GM12878 (cell line): ENCODE results near the gene TOR1B. TPM values are rescaled to one million over a fixed set of nuclear protein-coding genes. Genes with fewer than 3 reads are reported as not detected.

Experiments
- ATAC-seq: fragments of 200-7000 bp; cut with Tn5 transposase; 3 replicates; pipeline ENCODE4 v1.9.1; 2020; ENCODE audit warnings: mild to moderate bottlenecking, moderate library complexity
- BruUV-seq: library from RNA; stranded (reverse); fragments of 400-500 nt; replicated peaks from 2 replicates; lab custom pipeline; 2021; lab: Mats Ljungman, UMichigan
- CTCF ChIA-PET: fragments of 300-600 bp; sonication (Branson Sonifier 250); formaldehyde crosslinking; extraction: SDS; loops from one replicate; lab custom pipeline; 2021; ENCODE audit warnings: inconsistent platforms; lab: Yijun Ruan, JAX
- POLR2A ChIA-PET: fragments of 350-600 bp; formaldehyde crosslinking; extraction: SDS; loops from one replicate; lab custom pipeline; 2021; ENCODE audit warnings: inconsistent platforms; lab: Charles Lee
- RAD21 ChIA-PET: fragments of 300-600 bp; sonication (Branson Sonifier 250); formaldehyde crosslinking; loops from one replicate; lab custom pipeline; 2023; ENCODE audit warnings: antibody characterized with exemption; ENCODE audit not compliant: unreplicated experiment; lab: Charles Lee
- SMC1A ChIA-PET: fragments of 300-600 bp; sonication (Branson Sonifier 250); formaldehyde crosslinking; loops from one replicate; lab custom pipeline; 2023; ENCODE audit not compliant: unreplicated experiment, uncharacterized antibody; lab: Charles Lee
- DNase-seq: peaks from one replicate; pipeline ENCODE4 v3.0.0-alpha.2; 2011; ENCODE audit warnings: low read depth, low spot score
- FAIRE-seq: peaks from 3 replicates; lab custom pipeline; 2011; peaks lifted over from hg19 to GRCh38; lab: Jason Lieb, UNC
- H2AFZ ChIP-seq: 2 replicates; pipeline ENCODE4 v1.6.0; 2011; ENCODE audit warnings: low read depth, low read length, control low read depth; ENCODE audit not compliant: control insufficient read depth
- H3K27ac ChIP-seq: 2 replicates; pipeline ENCODE4 v1.5.1; 2011; ENCODE audit warnings: control low read depth; ENCODE audit not compliant: control insufficient read depth, insufficient read depth
- H3K27me3 ChIP-seq, 2 experiments: replicated peaks in 1 of 2; 2 replicates each; pipeline versions ENCODE4 v1.6.0 to v1.6.1; 2011; ENCODE audit warnings: low read length in 1 of 2; ENCODE audit not compliant: control insufficient read depth in 2 of 2, insufficient read depth in 2 of 2
- H3K36me3 ChIP-seq, 2 experiments: 2 replicates each; pipeline ENCODE4 v1.5.1; 2011; ENCODE audit warnings: low read length in 1 of 2; ENCODE audit not compliant: control insufficient read depth in 2 of 2, insufficient read depth in 2 of 2
- H3K4me1 ChIP-seq: 2 replicates; pipeline ENCODE4 v1.6.1; 2011; ENCODE audit warnings: mild to moderate bottlenecking, low read length, moderate library complexity, mixed read lengths; ENCODE audit not compliant: control insufficient read depth, insufficient read depth
- H3K4me2 ChIP-seq: 2 replicates; pipeline ENCODE4 v1.6.0; 2011; ENCODE audit warnings: control low read depth; ENCODE audit not compliant: control insufficient read depth, insufficient read depth
- H3K4me3 ChIP-seq: fragments of 200-600 bp; sonication (generic); 2 replicates; pipeline ENCODE4 v1.5.1; 2016
- H3K79me2 ChIP-seq: 2 replicates; pipeline ENCODE4 v1.6.0; 2011; ENCODE audit warnings: low read length; ENCODE audit not compliant: control insufficient read depth, insufficient read depth
- H3K9ac ChIP-seq: 2 replicates; pipeline ENCODE4 v1.8.0; 2011; ENCODE audit warnings: low read length, control low read depth, mixed read lengths; ENCODE audit not compliant: control insufficient read depth, insufficient read depth
- H3K9me3 ChIP-seq: replicated peaks from 3 replicates; pipeline ENCODE4 v1.5.1; 2011; ENCODE audit warnings: mild to moderate bottlenecking, low read length; ENCODE audit not compliant: control insufficient read depth, insufficient read depth
- H4K20me1 ChIP-seq: 2 replicates; pipeline ENCODE4 v1.6.0; 2011; ENCODE audit not compliant: control insufficient read depth, insufficient read depth
- ATF7 ChIP-seq: fragments of 450-650 bp; IDR thresholded peaks from 2 replicates; pipeline ENCODE4 v1.6.1; 2016; ENCODE audit warnings: low read depth, mild to moderate bottlenecking
- CHD2 ChIP-seq: IDR thresholded peaks from 2 replicates; pipeline ENCODE4 v1.6.1; 2011; ENCODE audit warnings: low read depth, low read length, improper control_type of control experiment, borderline replicate concordance
- CTCF ChIP-seq, 3 experiments: IDR thresholded peaks in 2 of 3; conservative IDR thresholded peaks in 1 of 3; 2 replicates each; pipeline ENCODE4 v1.5.1; 2011; ENCODE audit warnings: low read depth in 3 of 3, low read length in 3 of 3, mild to moderate bottlenecking in 3 of 3, control low read depth in 2 of 3, moderate library complexity in 2 of 3, inconsistent platforms in 1 of 3, mixed read lengths in 1 of 3; ENCODE audit not compliant: control insufficient read depth in 2 of 3, insufficient read depth in 1 of 3; ENCODE audit errors: extremely low read depth in 1 of 3
- E2F4 ChIP-seq: IDR thresholded peaks from 2 replicates; pipeline ENCODE4 v1.6.1; 2012; ENCODE audit warnings: low read depth, low read length, improper control_type of control experiment
- GABPA ChIP-seq: IDR thresholded peaks from 2 replicates; pipeline ENCODE4 v1.6.1; 2014; ENCODE audit warnings: antibody characterized with exemption, low read depth, mild to moderate bottlenecking, inconsistent platforms
- HDAC2 ChIP-seq: fragments of 200-600 bp; sonication (generic); IDR thresholded peaks from 2 replicates; pipeline ENCODE4 v1.6.1; 2017
- HDAC6 ChIP-seq: fragments of 200-600 bp; sonication (generic); IDR thresholded peaks from one replicate; pipeline ENCODE4 v1.8.0; 2017; ENCODE audit warnings: antibody characterized with exemption; ENCODE audit not compliant: unreplicated experiment
- KLF5 ChIP-seq: fragments of 450-650 bp; IDR thresholded peaks from 2 replicates; pipeline ENCODE4 v1.6.1; 2014; ENCODE audit warnings: mild to moderate bottlenecking; ENCODE audit not compliant: partially characterized antibody
- NFIC ChIP-seq: IDR thresholded peaks from 2 replicates; pipeline ENCODE4 v1.6.1; 2012; ENCODE audit warnings: low read depth, mild to moderate bottlenecking, inconsistent platforms, low read length, moderate library complexity
- NFYB ChIP-seq: IDR thresholded peaks from 2 replicates; pipeline ENCODE4 v1.6.1; 2011; ENCODE audit warnings: low read depth, mild to moderate bottlenecking, low read length, improper control_type of control experiment, moderate library complexity; ENCODE audit not compliant: insufficient read depth
- TBL1XR1 ChIP-seq: IDR thresholded peaks from 2 replicates; pipeline ENCODE4 v1.6.1; 2012; ENCODE audit warnings: low read depth, low read length, improper control_type of control experiment
- TCF3 ChIP-seq: IDR thresholded peaks from 2 replicates; pipeline ENCODE4 v1.6.1; 2012; ENCODE audit warnings: low read depth, mild to moderate bottlenecking, low read length, borderline replicate concordance; ENCODE audit not compliant: insufficient read depth
- TCF7 ChIP-seq: IDR thresholded peaks from 2 replicates; pipeline ENCODE4 v1.6.1; 2014; ENCODE audit warnings: antibody characterized with exemption, borderline replicate concordance
- ZBTB4 ChIP-seq: fragments of 450-650 bp; formaldehyde crosslinking; IDR thresholded peaks from 2 replicates; pipeline ENCODE4 v1.4.0; 2022; ENCODE audit warnings: mild to moderate bottlenecking, moderate library complexity
- ZNF217 ChIP-seq: fragments of 450-650 bp; IDR thresholded peaks from 2 replicates; pipeline ENCODE4 v1.6.1; 2017; ENCODE audit warnings: antibody characterized with exemption, mild to moderate bottlenecking
- WGBS: methylation state at CpG from one replicate; pipeline ENCODE4 v1.1.6; 2016; ENCODE audit warnings: low lambda C conversion rate; ENCODE audit not compliant: insufficient replicate concordance, insufficient coverage; ENCODE audit errors: missing lambda C conversion rate; 5-methylcytosine and 5-hydroxymethylcytosine counted together
- in situ Hi-C: fragments of 300-500 bp; cut with MboI; formaldehyde crosslinking; loops from 9 replicates; pipeline ENCODE4 v1.14.3; 2018; ENCODE audit warnings: mixed read lengths
- intact Hi-C: fragments of 100-400 bp; cut with micrococcal nuclease; formaldehyde crosslinking; loops from one replicate; pipeline ENCODE4 v1.14.2; 2022; ENCODE audit not compliant: unreplicated experiment
- polyA plus RNA-seq, 11 experiments: library from polyadenylated mRNA; depleted of rRNA in 4 of 11; unstranded in 6 of 11; stranded (reverse) in 5 of 11; fragments of >200 nt; fragmentation: Nextera tagmentation in 4 of 11; fragmentation: Illumina TruSeq in 1 of 11; extraction: Ambion mirVana in 4 of 11; extraction: Trizol in 1 of 11; gene quantifications; 1 replicate in 1 of 11; 2 replicates in 10 of 11; pipeline versions ENCODE4 v1.2.1 to v1.2.3, GENCODE V29; 2011 to 2016; ENCODE audit warnings: inconsistent platforms in 2 of 11, missing spikeins in 2 of 11, low read depth in 1 of 11
- total RNA-seq, 4 experiments: library from RNA; depleted of rRNA in 3 of 4; stranded (reverse); fragments of >200 nt in 3 of 4; fragmentation: Illumina TruSeq in 1 of 4; extraction: Trizol in 1 of 4; gene quantifications; 2 replicates each; pipeline versions ENCODE4 v1.2.1 to v1.2.3, GENCODE V29; 2013 to 2021

The TOR1B gene
- total and polyA plus RNA-seq, 10 of the 15 experiments (the other 5 are each of a cell fraction or from before 2014, with no cell fraction given), result 1.8 to 17.5 (median 9.9) TPM

- H3K9ac ChIP-seq, result no peak overlapping the region
- 80% methylated on average over 5 of the region's 5 CpGs for WGBS
- no peak for FAIRE-seq
- no peak for DNase-seq
- ChIA-PET POLR2A (no interaction called here), RAD21 (no interaction called here), SMC1A (interaction anchor here (1.2 kb wide), 1 partner anchor 110 kb away, joined by 3 read pairs; no protein-coding TSS in a partner anchor), CTCF (interaction anchor here (0.6 kb wide), 1 partner anchor 247 kb away, joined by 3 read pairs; no protein-coding TSS in a partner anchor)
- no peak overlapping the region for H3K27ac ChIP-seq
- TF ChIP-seq ATF7, result no peak
- TF ChIP-seq ZBTB4 (CRISPR knock-in tag), result no peak
- TF ChIP-seq TBL1XR1, result no peak
- TF ChIP-seq TCF7, result no peak
- no peak for TF ChIP-seq NFYB
- TF ChIP-seq CTCF (IDR thresholded peaks at IDR 0.05 in 2 of 3, conservative IDR thresholded peaks at IDR 0.05 in 1 of 3; ENCODE audit: control insufficient read depth in 2 of 3, extremely low read depth in 1 of 3, insufficient read depth in 1 of 3, low read depth in 3 of 3, low read length in 3 of 3), result no peak
- no peak for TF ChIP-seq HDAC2
- no peak for TF ChIP-seq TCF3
- TF ChIP-seq GABPA, result no peak
- TF ChIP-seq KLF5, result no peak
- TF ChIP-seq HDAC6, result no peak
- TF ChIP-seq ZNF217, result no peak
- TF ChIP-seq NFIC, result no peak
- TF ChIP-seq CHD2, result no peak
- no peak for TF ChIP-seq E2F4
- no peak overlapping the region for H3K4me3 ChIP-seq
- H4K20me1 ChIP-seq, result no peaks in the 10 kb centered on the region
- in situ Hi-C loops, result no loop called here
- no peak overlapping the region for H3K4me2 ChIP-seq
- intact Hi-C loops, result no loop called here
- no peak for ATAC-seq
- H3K79me2 ChIP-seq, result no peaks in the 10 kb centered on the region
- no peaks in the 10 kb centered on the region for H3K4me1 ChIP-seq
- H3K9me3 ChIP-seq, result no peaks in the 10 kb centered on the region
- H3K27me3 ChIP-seq, result no peaks in the 10 kb centered on the region
- no peak overlapping the region for H2AFZ ChIP-seq
- no TSS peak for BruUV-seq
- H3K36me3 ChIP-seq, result no peaks in the 10 kb centered on the region; a peak in 3 of 4 replicates
These were observed 49.6 kb downstream of the TOR1B start for GRCh38 chr9:129852579-129852978.
